WTC11 (cell line): ENCODE results near the gene CDC42EP4. TPM values are rescaled to one million over a fixed set of nuclear protein-coding genes. Genes with fewer than 3 reads are reported as not detected.

Source experiments
- ATAC-seq: fragments of 200-7000 bp; cut with Tn5 transposase; 2 replicates; pipeline ENCODE4 v1.10.0; 2021; ENCODE audit warnings: mild to moderate bottlenecking, moderate library complexity
- CTCF ChIA-PET: fragments of 300-600 bp; sonication (Branson Sonifier 250); formaldehyde crosslinking; loops from one replicate; lab custom pipeline; 2021; ENCODE audit warnings: antibody characterized with exemption; lab: Charles Lee
- POLR2A ChIA-PET: fragments of 350-600 bp; sonication (Branson Sonifier 250); formaldehyde crosslinking; loops from one replicate; lab custom pipeline; 2021; ENCODE audit warnings: antibody characterized with exemption; lab: Charles Lee
- DNase-seq: peaks from one replicate; pipeline ENCODE4 v3.0.0; 2021; ENCODE audit warnings: low spot score
- H3K27ac Mint-ChIP-seq: 2 replicates; pipeline ENCODE4 v1.8.0; 2021; ENCODE audit warnings: mixed read lengths
- H3K27me3 Mint-ChIP-seq: 2 replicates; pipeline ENCODE4 v1.8.0; 2021; ENCODE audit warnings: low read depth, mild to moderate bottlenecking, moderate library complexity, mixed read lengths
- H3K36me3 Mint-ChIP-seq: 2 replicates; pipeline ENCODE4 v1.8.0; 2021; ENCODE audit warnings: mixed read lengths
- H3K4me1 Mint-ChIP-seq: 2 replicates; pipeline ENCODE4 v1.8.0; 2022; ENCODE audit warnings: mixed read lengths
- H3K4me3 Mint-ChIP-seq: 2 replicates; pipeline ENCODE4 v1.8.0; 2021; ENCODE audit warnings: mild to moderate bottlenecking, moderate library complexity, mixed read lengths
- H3K9me3 Mint-ChIP-seq: 2 replicates; pipeline ENCODE4 v1.8.0; 2021; ENCODE audit warnings: mixed read lengths
- AFF4 ChIP-seq: sonication (generic); formaldehyde crosslinking; IDR thresholded peaks from 2 replicates; pipeline ENCODE4 v1.8.1; 2023; ENCODE audit warnings: mild to moderate bottlenecking, missing genetic modification reagents, borderline replicate concordance
- AR ChIP-seq: fragments of 250-450 bp; sonication (Bioruptor Pico); IDR thresholded peaks from 2 replicates; pipeline ENCODE4 v1.9.0; 2021; ENCODE audit warnings: mild to moderate bottlenecking
- ATF6 ChIP-seq: sonication (generic); formaldehyde crosslinking; IDR thresholded peaks from 2 replicates; pipeline ENCODE4 v1.8.1; 2023; ENCODE audit warnings: mild to moderate bottlenecking, missing genetic modification reagents
- E2F4 ChIP-seq: sonication (generic); formaldehyde crosslinking; IDR thresholded peaks from 2 replicates; pipeline ENCODE4 v1.8.1; 2022; ENCODE audit warnings: low read depth, mild to moderate bottlenecking, moderate library complexity, missing genetic modification reagents, borderline replicate concordance
- ETV6 ChIP-seq: sonication (generic); formaldehyde crosslinking; IDR thresholded peaks from 2 replicates; pipeline ENCODE4 v1.8.1; 2022; ENCODE audit warnings: mild to moderate bottlenecking, missing genetic modification reagents
- FOXK1 ChIP-seq: sonication (generic); formaldehyde crosslinking; IDR thresholded peaks from 2 replicates; pipeline ENCODE4 v1.8.0; 2022; ENCODE audit warnings: mild to moderate bottlenecking, moderate library complexity, missing genetic modification reagents
- FOXP4 ChIP-seq: sonication (generic); formaldehyde crosslinking; IDR thresholded peaks from 2 replicates; pipeline ENCODE4 v1.8.0; 2022; ENCODE audit warnings: mild to moderate bottlenecking, missing genetic modification reagents
- HMGA2 ChIP-seq: fragments of 250-450 bp; sonication (Bioruptor Pico); IDR thresholded peaks from 2 replicates; pipeline ENCODE4 v1.4.0; 2021; ENCODE audit warnings: mild to moderate bottlenecking, moderate library complexity
- JAZF1 ChIP-seq: fragments of 250-450 bp; sonication (Bioruptor Pico); IDR thresholded peaks from 2 replicates; pipeline ENCODE4 v1.9.0; 2021; ENCODE audit warnings: moderate library complexity, mild to moderate bottlenecking, inconsistent platforms
- NFE2L1 ChIP-seq: sonication (generic); formaldehyde crosslinking; IDR thresholded peaks from 2 replicates; pipeline ENCODE4 v1.8.1; 2023; ENCODE audit warnings: missing genetic modification reagents
- PRRX2 ChIP-seq: fragments of 250-450 bp; sonication (Bioruptor Pico); IDR thresholded peaks from 2 replicates; pipeline ENCODE4 v1.8.0; 2021; ENCODE audit warnings: mild to moderate bottlenecking
- RORB ChIP-seq: fragments of 250-450 bp; sonication (Bioruptor Pico); IDR thresholded peaks from 2 replicates; pipeline ENCODE4 v1.9.0; 2021; ENCODE audit warnings: mild to moderate bottlenecking
- SMAD4 ChIP-seq: sonication (generic); formaldehyde crosslinking; IDR thresholded peaks from 2 replicates; pipeline ENCODE4 v1.8.0; 2022; ENCODE audit warnings: mild to moderate bottlenecking, missing genetic modification reagents
- SOX15 ChIP-seq: fragments of 250-450 bp; sonication (Bioruptor Pico); IDR thresholded peaks from 2 replicates; pipeline ENCODE4 v1.9.0; 2021; ENCODE audit warnings: mild to moderate bottlenecking
- TP53 ChIP-seq: sonication (generic); formaldehyde crosslinking; IDR thresholded peaks from 2 replicates; pipeline ENCODE4 v1.8.1; 2023; ENCODE audit warnings: mild to moderate bottlenecking, missing genetic modification reagents
- ZBTB21 ChIP-seq: sonication (generic); formaldehyde crosslinking; IDR thresholded peaks from 2 replicates; pipeline ENCODE4 v1.8.1; 2023; ENCODE audit warnings: mild to moderate bottlenecking, missing genetic modification reagents, borderline replicate concordance
- ZNF138 ChIP-seq: sonication (generic); formaldehyde crosslinking; conservative IDR thresholded peaks from 2 replicates; pipeline ENCODE4 v1.8.1; 2022; ENCODE audit warnings: mild to moderate bottlenecking, moderate library complexity, missing genetic modification reagents
- ZNF263 ChIP-seq: sonication (generic); formaldehyde crosslinking; IDR thresholded peaks from 2 replicates; pipeline ENCODE4 v1.8.1; 2022; ENCODE audit warnings: low read depth, mild to moderate bottlenecking, moderate library complexity, missing genetic modification reagents
- ZNF317 ChIP-seq: sonication (generic); formaldehyde crosslinking; IDR thresholded peaks from 2 replicates; pipeline ENCODE4 v1.8.1; 2023; ENCODE audit warnings: low read depth, mild to moderate bottlenecking, moderate library complexity, missing genetic modification reagents, borderline replicate concordance
- total RNA-seq: library from RNA; stranded (reverse); gene quantifications from 3 replicates; pipeline ENCODE4 v1.2.3, GENCODE V29; 2021
- TF ChIP-seq, protein P1 (sequence below): sonication (generic); formaldehyde crosslinking; IDR thresholded peaks from 2 replicates; pipeline ENCODE4 v1.8.0; 2022; ENCODE audit warnings: mild to moderate bottlenecking, missing genetic modification reagents

CDC42EP4 gene
- total RNA-seq, 1 experiment from 2014 or later = 18.8 TPM

- TF ChIP-seq, protein P1, sequence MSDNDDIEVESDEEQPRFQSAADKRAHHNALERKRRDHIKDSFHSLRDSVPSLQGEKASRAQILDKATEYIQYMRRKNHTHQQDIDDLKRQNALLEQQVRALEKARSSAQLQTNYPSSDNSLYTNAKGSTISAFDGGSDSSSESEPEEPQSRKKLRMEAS (CRISPR knock-in tag) = no peak
- no peak for TF ChIP-seq ZNF263 (CRISPR knock-in tag)
- no peak for TF ChIP-seq HMGA2
Observed at GRCh38 chr17:73284906-73285602, 26.7 kb downstream of the CDC42EP4 start (continued).

- Mint-ChIP-seq H3K27ac (no peak overlapping the region), H3K9me3 (no peaks in the 10 kb centered on the region), H3K4me3 (no peak overlapping the region), H3K4me1 (peaks cover 26% of the 10 kb centered on the region), H3K27me3 (no peaks in the 10 kb centered on the region), H3K36me3 (peaks cover 2% of the 10 kb centered on the region; the same call in 1 of the 2 replicates)
- no peak for ATAC-seq
- ChIA-PET CTCF (interaction anchor here (1.0 to 2.4 kb wide), 2 partner anchors 52 to 86 kb away, joined by 3 to 8 read pairs; a partner anchor contains a TSS), POLR2A (interaction anchor here (1.8 kb wide), 1 partner anchor 27 kb away, joined by 9 read pairs; no protein-coding TSS in a partner anchor)
- TF ChIP-seq ZBTB21 (CRISPR knock-in tag) = no peak
- TF ChIP-seq RORB = no peak
- no peak for TF ChIP-seq E2F4 (CRISPR knock-in tag)
- no peak for TF ChIP-seq JAZF1 (CRISPR knock-in tag)
- no peak for TF ChIP-seq TP53
- DNase-seq = no peak
Observed at GRCh38 chr17:73284354-73284753, 27.4 kb downstream of the CDC42EP4 start.

GRCh38 chr17:73283841-73284282, 27.9 kb downstream of the CDC42EP4 start:
- Mint-ChIP-seq H3K27me3 (no peaks in the 10 kb centered on the region), H3K36me3 (peaks cover 2% of the 10 kb centered on the region; the same call in 1 of the 2 replicates), H3K4me1 (peaks cover 22% of the 10 kb centered on the region), H3K9me3 (no peaks in the 10 kb centered on the region), H3K27ac (peak overlapping the region; percentile 82; the same call in 1 of the 2 replicates), H3K4me3 (no peak overlapping the region)
- peak; percentile 97 for ATAC-seq
- CTCF ChIA-PET = interaction anchor here (0.9 to 2.4 kb wide), 3 partner anchors 27 to 86 kb away, joined by 3 to 8 read pairs (median 3); a partner anchor contains a TSS
- POLR2A ChIA-PET = interaction anchor here (1.8 kb wide), 1 partner anchor 27 kb away, joined by 9 read pairs; no protein-coding TSS in a partner anchor
- DNase-seq = peak; percentile 82
- TF ChIP-seq, protein P1 (CRISPR knock-in tag) = no peak
- TF ChIP-seq FOXK1 (no peak), ATF6 (CRISPR knock-in tag) (no peak), AFF4 (CRISPR knock-in tag) (no peak), ZNF317 (CRISPR knock-in tag) (no peak), ZNF138 (no peak), ETV6 (CRISPR knock-in tag) (no peak), ZNF263 (CRISPR knock-in tag) (no peak), SOX15 (CRISPR knock-in tag) (no peak), SMAD4 (CRISPR knock-in tag) (no peak), FOXP4 (CRISPR knock-in tag) (no peak), NFE2L1 (CRISPR knock-in tag) (no peak), AR (CRISPR knock-in tag) (no peak), PRRX2 (no peak), ZBTB21 (CRISPR knock-in tag) (no peak)
